Hepatocyte (in vitro differentiated cells): ENCODE data around the gene TRPT1. TPM values are rescaled to one million over a fixed set of nuclear protein-coding genes. Genes with fewer than 3 reads are reported as not detected.

Source experiments
- DNase-seq: peaks from one replicate; pipeline ENCODE4 v3.0.0-alpha.2; 2016; ENCODE audit warnings: low spot score
- H2AFZ ChIP-seq: fragments of 200-600 bp; sonication (generic); 2 replicates; pipeline ENCODE4 v1.6.0; 2016; ENCODE audit warnings: antibody characterized with exemption, mild to moderate bottlenecking
- H3K27ac ChIP-seq: fragments of 200-600 bp; sonication (generic); 2 replicates; pipeline ENCODE4 v1.5.1; 2016; ENCODE audit warnings: mild to moderate bottlenecking
- H3K27me3 ChIP-seq: fragments of 200-600 bp; sonication (generic); 2 replicates; pipeline ENCODE4 v1.6.1; 2016
- H3K36me3 ChIP-seq: fragments of 200-600 bp; sonication (generic); replicated peaks from 2 replicates; pipeline ENCODE4 v1.5.1; 2016; ENCODE audit warnings: low read depth; ENCODE audit not compliant: insufficient read depth
- H3K4me1 ChIP-seq: fragments of 200-600 bp; sonication (generic); 2 replicates; pipeline ENCODE4 v1.5.1; 2016; ENCODE audit warnings: mild to moderate bottlenecking, moderate library complexity; ENCODE audit not compliant: insufficient read depth
- H3K4me2 ChIP-seq: fragments of 200-600 bp; sonication (generic); 2 replicates; pipeline ENCODE4 v1.6.0; 2016
- H3K4me3 ChIP-seq: fragments of 200-600 bp; sonication (generic); 2 replicates; pipeline ENCODE4 v1.5.1; 2016; ENCODE audit warnings: mild to moderate bottlenecking
- H3K79me2 ChIP-seq: fragments of 200-600 bp; sonication (generic); 2 replicates; pipeline ENCODE4 v1.6.0; 2017; ENCODE audit warnings: mild to moderate bottlenecking
- H3K9me2 ChIP-seq: fragments of 200-600 bp; sonication (generic); replicated peaks from 2 replicates; pipeline ENCODE4 v1.6.0; 2017; ENCODE audit warnings: mild to moderate bottlenecking; ENCODE audit not compliant: insufficient read depth
- H3K9me3 ChIP-seq: fragments of 200-600 bp; sonication (generic); 2 replicates; pipeline ENCODE4 v1.5.1; 2016; ENCODE audit warnings: low read depth, mild to moderate bottlenecking
- H4K20me1 ChIP-seq: fragments of 200-600 bp; sonication (generic); 2 replicates; pipeline ENCODE4 v1.6.0; 2016; ENCODE audit warnings: mild to moderate bottlenecking; ENCODE audit not compliant: insufficient read depth, poor library complexity, severe bottlenecking
- EZH2 ChIP-seq: fragments of 200-600 bp; sonication (generic); IDR thresholded peaks from 2 replicates; pipeline ENCODE4 v1.6.1; 2016; ENCODE audit warnings: antibody characterized with exemption, mild to moderate bottlenecking, borderline replicate concordance
- EZH2phosphoT487 ChIP-seq: fragments of 200-600 bp; sonication (generic); IDR thresholded peaks from one replicate; pipeline ENCODE4 v1.6.1; 2018; ENCODE audit warnings: antibody characterized with exemption, mild to moderate bottlenecking, low read depth, moderate library complexity; ENCODE audit not compliant: unreplicated experiment, severe bottlenecking
- WGBS: methylation state at CpG from one replicate; pipeline ENCODE4 v1.1.6; 2016; ENCODE audit warnings: low lambda C conversion rate; ENCODE audit errors: missing lambda C conversion rate; 5-methylcytosine and 5-hydroxymethylcytosine counted together
- polyA plus RNA-seq: library from polyadenylated mRNA; unstranded; fragments of >200 nt; fragmentation: Nextera tagmentation; extraction: Ambion mirVana; gene quantifications from 2 replicates; pipeline ENCODE4 v1.2.1, GENCODE V29; 2016
- total RNA-seq: library from RNA; depleted of rRNA; stranded (reverse); fragments of >200 nt; gene quantifications from 2 replicates; pipeline ENCODE4 v1.2.3, GENCODE V29; 2014
- TF ChIP-seq, protein P1 (sequence below): fragments of 200-600 bp; sonication (generic); IDR thresholded peaks from 2 replicates; pipeline ENCODE4 v1.5.1; 2016; ENCODE audit warnings: antibody characterized with exemption, mild to moderate bottlenecking; ENCODE audit not compliant: poor library complexity

TRPT1 gene
- total and polyA plus RNA-seq, 2 experiments from 2014 or later: 52.8 to 55.5 TPM

DNA sequence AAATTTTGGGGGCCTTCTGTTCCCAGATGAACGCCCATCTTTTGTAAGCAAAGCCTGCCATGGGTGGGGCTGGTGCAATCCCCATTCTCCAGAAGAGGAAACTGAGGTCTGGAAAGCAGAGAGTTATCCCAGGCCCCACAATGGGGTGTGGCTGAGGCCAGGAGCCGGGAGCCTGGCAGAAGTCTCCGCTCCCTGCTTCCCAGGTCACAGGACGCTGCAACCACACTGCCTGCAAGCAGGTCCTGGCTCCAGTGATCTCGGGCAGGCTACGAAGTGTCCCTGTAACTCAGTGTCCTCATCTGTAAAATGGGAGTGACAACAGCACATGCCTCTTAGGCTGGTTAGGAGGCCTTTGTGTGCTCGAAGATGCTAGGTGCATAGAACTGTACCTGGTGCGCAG, 27.1 kb upstream of the TRPT1 start:
- Histone ChIP-seq H3K4me1 (peaks cover 16% of the 10 kb centered on the region), H3K9me2 (no peaks in the 10 kb centered on the region), H4K20me1 (peaks cover 5% of the 10 kb centered on the region), H3K27me3 (no peaks in the 10 kb centered on the region), H3K4me3 (no peak overlapping the region), H3K79me2 (peaks cover 16% of the 10 kb centered on the region), H3K4me2 (peak overlapping the region; percentile 99), H2AFZ (no peak overlapping the region), H3K36me3 (no peaks in the 10 kb centered on the region), H3K27ac (no peak overlapping the region), H3K9me3 (no peaks in the 10 kb centered on the region)
- WGBS: 80% methylated on average over 8 of the region's 8 CpGs
- DNase-seq: no peak
- TF ChIP-seq EZH2: no peak
- TF ChIP-seq EZH2phosphoT487: no peak
- TF ChIP-seq, protein P1, sequence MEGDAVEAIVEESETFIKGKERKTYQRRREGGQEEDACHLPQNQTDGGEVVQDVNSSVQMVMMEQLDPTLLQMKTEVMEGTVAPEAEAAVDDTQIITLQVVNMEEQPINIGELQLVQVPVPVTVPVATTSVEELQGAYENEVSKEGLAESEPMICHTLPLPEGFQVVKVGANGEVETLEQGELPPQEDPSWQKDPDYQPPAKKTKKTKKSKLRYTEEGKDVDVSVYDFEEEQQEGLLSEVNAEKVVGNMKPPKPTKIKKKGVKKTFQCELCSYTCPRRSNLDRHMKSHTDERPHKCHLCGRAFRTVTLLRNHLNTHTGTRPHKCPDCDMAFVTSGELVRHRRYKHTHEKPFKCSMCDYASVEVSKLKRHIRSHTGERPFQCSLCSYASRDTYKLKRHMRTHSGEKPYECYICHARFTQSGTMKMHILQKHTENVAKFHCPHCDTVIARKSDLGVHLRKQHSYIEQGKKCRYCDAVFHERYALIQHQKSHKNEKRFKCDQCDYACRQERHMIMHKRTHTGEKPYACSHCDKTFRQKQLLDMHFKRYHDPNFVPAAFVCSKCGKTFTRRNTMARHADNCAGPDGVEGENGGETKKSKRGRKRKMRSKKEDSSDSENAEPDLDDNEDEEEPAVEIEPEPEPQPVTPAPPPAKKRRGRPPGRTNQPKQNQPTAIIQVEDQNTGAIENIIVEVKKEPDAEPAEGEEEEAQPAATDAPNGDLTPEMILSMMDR: no peak

DNA sequence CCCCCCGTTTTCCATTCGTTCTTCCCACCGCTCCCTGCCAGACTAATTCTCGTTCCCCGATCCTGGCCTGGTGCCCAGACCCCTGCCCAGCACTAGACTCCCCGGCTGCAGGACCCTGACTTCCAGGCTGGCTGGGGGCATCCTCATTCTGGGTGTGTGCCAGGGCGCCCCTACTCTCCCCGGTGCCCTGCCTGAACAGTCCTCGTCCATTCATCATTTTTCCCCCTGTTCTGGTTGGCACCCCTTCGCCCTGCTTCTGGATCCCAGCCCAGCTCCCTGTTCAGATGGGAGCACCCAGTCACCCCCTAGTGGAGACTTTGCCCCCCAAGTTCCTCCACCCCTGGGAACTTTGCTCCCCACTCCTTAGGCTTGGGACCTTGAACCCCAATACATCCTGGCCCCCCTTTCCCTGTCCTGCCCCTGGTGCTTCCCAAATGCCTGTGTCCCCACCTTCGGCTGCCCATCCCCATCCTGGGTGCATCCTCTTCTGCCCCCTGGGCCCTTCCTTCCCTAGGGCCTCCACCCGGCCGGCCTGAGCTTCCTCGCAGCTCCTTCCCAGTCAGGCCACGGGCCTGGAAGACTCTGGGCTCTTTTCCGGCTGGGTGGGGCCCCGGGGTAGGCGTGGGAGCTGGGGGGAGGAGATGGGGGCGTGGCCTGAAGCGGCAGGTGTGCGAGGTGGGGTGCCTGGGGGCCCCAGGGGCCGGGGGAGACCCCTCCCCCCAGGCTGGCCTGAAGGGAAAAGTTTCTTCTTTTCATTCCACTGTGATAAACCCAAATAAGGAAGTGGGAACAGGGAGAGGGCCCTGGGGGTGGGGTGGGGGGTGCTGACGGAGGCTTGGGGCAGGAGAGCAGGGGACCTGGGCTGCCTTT, 26.3 kb upstream of the TRPT1 start:
- WGBS: 10% methylated on average over 17 of the region's 23 CpGs

GRCh38 chr11:64251753-64252002, 25.7 kb upstream of the TRPT1 start:
- Histone ChIP-seq H3K4me2 (peak overlapping the region; percentile 99), H2AFZ (peak overlapping the region; percentile 74), H3K9me2 (no peaks in the 10 kb centered on the region), H3K79me2 (peaks cover 16% of the 10 kb centered on the region), H3K4me1 (peaks cover 21% of the 10 kb centered on the region), H3K27me3 (no peaks in the 10 kb centered on the region), H3K27ac (peak overlapping the region; percentile 69), H3K36me3 (no peaks in the 10 kb centered on the region), H3K4me3 (peak overlapping the region; percentile 82), H3K9me3 (no peaks in the 10 kb centered on the region), H4K20me1 (peaks cover 5% of the 10 kb centered on the region)
- 1% methylated on average over 17 of the region's 18 CpGs for WGBS
- no peak for DNase-seq
- TF ChIP-seq EZH2phosphoT487 (no peak), EZH2 (no peak)
- TF ChIP-seq, protein P1: no peak

More for the DNA sequence above, 26.3 kb upstream of the TRPT1 start:
- H3K9me3 ChIP-seq: no peaks in the 10 kb centered on the region
- H4K20me1 ChIP-seq: peaks cover 5% of the 10 kb centered on the region
- H3K9me2 ChIP-seq: no peaks in the 10 kb centered on the region
- H2AFZ ChIP-seq: peak overlapping the region; percentile 74
- peak overlapping the region; percentile 69 for H3K27ac ChIP-seq
- peak overlapping the region; percentile 99 for H3K4me2 ChIP-seq
- H3K36me3 ChIP-seq: no peaks in the 10 kb centered on the region
- H3K4me1 ChIP-seq: peaks cover 21% of the 10 kb centered on the region
- no peak for TF ChIP-seq EZH2phosphoT487
- TF ChIP-seq, protein P1: peak; percentile 34
- TF ChIP-seq EZH2: no peak
- H3K4me3 ChIP-seq: peak overlapping the region; percentile 82
- H3K79me2 ChIP-seq: peaks cover 16% of the 10 kb centered on the region
- peak; percentile 75 for DNase-seq
- no peaks in the 10 kb centered on the region for H3K27me3 ChIP-seq
